AG08396 (cell line): ENCODE data around the gene MS4A6A.
"Not testable (repeated sequence)": the region's sequence is repeated elsewhere in the genome, so short reads cannot be mapped to it uniquely, and the experiment has no call there.

ENCODE experiments used
- DNase-seq: peaks from one replicate; pipeline ENCODE4 v3.0.0; 2012; ENCODE audit warnings: low spot score, mixed read lengths

Gene MS4A6A

GRCh38 chr11:60182541-60183330, at the start of gene MS4A6A:
Gene MS4A6A (minus strand): TSS chr11:60183083. CDS start chr11:60181727, 1,356 bp downstream.
- DNase-seq: no peak

- DNase-seq: no peak
Observed at GRCh38 chr11:60230681-60231080, 47.8 kb upstream of the MS4A6A start.

GRCh38 chr11:60222141-60222540, 39.3 kb upstream of the MS4A6A start:
- DNase-seq: no peak

- no peak for DNase-seq
Observed at GRCh38 chr11:60221692-60222091, 38.8 kb upstream of the MS4A6A start.

GRCh38 chr11:60221181-60221580, 38.3 kb upstream of the MS4A6A start:
- DNase-seq: no peak

GRCh38 chr11:60214386-60214785, 31.5 kb upstream of the MS4A6A start:
- DNase-seq: no peak

GRCh38 chr11:60211206-60211605, 28.3 kb upstream of the MS4A6A start:
- no peak for DNase-seq

GRCh38 chr11:60209977-60210376, 27.1 kb upstream of the MS4A6A start:
- DNase-seq: no peak

- DNase-seq: no peak
Observed at GRCh38 chr11:60208951-60209350, 26.1 kb upstream of the MS4A6A start.

- DNase-seq: no peak
Observed at GRCh38 chr11:60208146-60208895, 25.4 kb upstream of the MS4A6A start.

- DNase-seq: no peak
Observed at GRCh38 chr11:60206616-60207015, 23.7 kb upstream of the MS4A6A start.

GRCh38 chr11:60204922-60205321, 22.0 kb upstream of the MS4A6A start:
- DNase-seq: no peak

GRCh38 chr11:60201334-60201733, 18.5 kb upstream of the MS4A6A start:
- DNase-seq: not testable (repeated sequence)

GRCh38 chr11:60197442-60197841, 14.6 kb upstream of the MS4A6A start:
- DNase-seq: no peak

GRCh38 chr11:60195923-60196368, 13.1 kb upstream of the MS4A6A start:
- no peak for DNase-seq

GRCh38 chr11:60194511-60194910, 11.6 kb upstream of the MS4A6A start:
- DNase-seq: no peak

GRCh38 chr11:60193687-60194433, 11.0 kb upstream of the MS4A6A start:
- peak; percentile 39 for DNase-seq

GRCh38 chr11:60192564-60192963, 9.7 kb upstream of the MS4A6A start:
- not testable (repeated sequence) for DNase-seq

- DNase-seq: not testable (repeated sequence)
Observed at GRCh38 chr11:60188481-60188880, 5.6 kb upstream of the MS4A6A start.

- not testable (repeated sequence) for DNase-seq
Observed at GRCh38 chr11:60186128-60186527, 3.2 kb upstream of the MS4A6A start.

GRCh38 chr11:60185512-60185827, 2.6 kb upstream of the MS4A6A start:
- not testable (repeated sequence) for DNase-seq

- no peak for DNase-seq
Observed at GRCh38 chr11:60184824-60185511, 2.1 kb upstream of the MS4A6A start.
